HCT116 (cell line): Measurements from ENCODE around the gene ARID5B. TPM values are rescaled to one million over a fixed set of nuclear protein-coding genes. Genes with fewer than 3 reads are reported as not detected.

Source experiments
- ATAC-seq: fragments of 200-7000 bp; cut with Tn5 transposase; 2 replicates; pipeline ENCODE4 v1.9.1; 2020; ENCODE audit warnings: mild to moderate bottlenecking, moderate library complexity
- BruUV-seq: library from RNA; stranded (reverse); fragments of 400-500 nt; replicated peaks from 2 replicates; lab custom pipeline; 2021; lab: Mats Ljungman, UMichigan
- CTCF ChIA-PET: fragments of 300-600 bp; sonication (Branson Sonifier 250); formaldehyde crosslinking; loops from one replicate; lab custom pipeline; 2021; ENCODE audit warnings: antibody characterized with exemption; lab: Charles Lee
- POLR2A ChIA-PET: fragments of 300-600, 350-600 bp; sonication (Branson Sonifier 250); formaldehyde crosslinking; loops from one replicate; lab custom pipeline; 2021; ENCODE audit warnings: antibody characterized with exemption; lab: Charles Lee
- RAD21 ChIA-PET, 2 experiments: fragments of 300-600 bp; sonication (Branson Sonifier 250); formaldehyde crosslinking; loops; one replicate each; lab custom pipeline; 2023; ENCODE audit warnings: low total read pairs in 2 of 2; ENCODE audit not compliant: uncharacterized antibody in 2 of 2, unreplicated experiment in 2 of 2, low non-redundant PET in 1 of 2; lab: Charles Lee
- DNase-seq: peaks from one replicate; pipeline ENCODE4 v3.0.0-alpha.2; 2010; ENCODE audit warnings: low read depth, low spot score
- H2AFZ ChIP-seq: fragments of 200-600 bp; shearing (Covaris generic), sonication (generic); 2 replicates; pipeline ENCODE4 v1.6.1; 2017; ENCODE audit warnings: low read depth, mixed run types, mixed read lengths, antibody characterized with exemption, low read length; ENCODE audit not compliant: poor library complexity, severe bottlenecking
- H3K27ac ChIP-seq: 2 replicates; pipeline ENCODE4 v1.5.1; 2012; ENCODE audit warnings: low read depth, low read length
- H3K27me3 ChIP-seq: fragments of 200-600 bp; sonication (generic); 2 replicates; pipeline ENCODE4 v1.6.1; 2016; ENCODE audit warnings: mixed run types, low read length, mixed read lengths; ENCODE audit not compliant: insufficient read depth
- H3K36me3 ChIP-seq, 2 experiments: fragments of 200-500 bp in 1 of 2; fragments of 200-600 bp in 1 of 2; sonication (Bioruptor generic) in 1 of 2; sonication (generic) in 1 of 2; 2 replicates each; pipeline versions ENCODE4 v1.5.1 to v1.6.1; 2014 to 2016; ENCODE audit warnings: low read length in 2 of 2, inconsistent platforms in 1 of 2, mixed read lengths in 1 of 2, mixed run types in 1 of 2; ENCODE audit not compliant: insufficient read depth in 2 of 2, control insufficient read depth in 1 of 2
- H3K4me1 ChIP-seq, 2 experiments: fragments of 200-600 bp in 1 of 2; sonication (generic) in 1 of 2; 2 replicates each; pipeline versions ENCODE4 v1.5.1 to v1.6.1; 2012 to 2017; ENCODE audit warnings: low read length in 2 of 2, inconsistent platforms in 1 of 2, mild to moderate bottlenecking in 1 of 2, mixed read lengths in 1 of 2, mixed run types in 1 of 2, moderate library complexity in 1 of 2; ENCODE audit not compliant: insufficient read depth in 2 of 2, control insufficient read depth in 1 of 2
- H3K4me2 ChIP-seq: fragments of 200-600 bp; sonication (generic); 2 replicates; pipeline ENCODE4 v1.6.1; 2017; ENCODE audit warnings: mixed run types, low read length, mixed read lengths
- H3K4me3 ChIP-seq, 2 experiments: fragments of 200-600 bp in 1 of 2; sonication (generic) in 1 of 2; replicated peaks in 1 of 2; 2 replicates each; pipeline ENCODE4 v1.5.1; 2011 to 2016; ENCODE audit warnings: low read length in 2 of 2, control low read depth in 1 of 2, low read depth in 1 of 2, mild to moderate bottlenecking in 1 of 2, mixed read lengths in 1 of 2, mixed run types in 1 of 2
- H3K79me2 ChIP-seq: fragments of 200-600 bp; sonication (generic); 2 replicates; pipeline ENCODE4 v1.6.1; 2017; ENCODE audit warnings: mild to moderate bottlenecking, mixed run types, low read length, moderate library complexity, mixed read lengths; ENCODE audit not compliant: insufficient read depth
- H3K9ac ChIP-seq: fragments of 200-600 bp; sonication (generic); 2 replicates; pipeline ENCODE4 v1.6.1; 2016; ENCODE audit warnings: low read length, mixed read lengths
- H3K9me2 ChIP-seq: fragments of 200-600 bp; sonication (generic), shearing (Covaris generic); 2 replicates; pipeline ENCODE4 v1.6.1; 2017; ENCODE audit warnings: mixed run types, mild to moderate bottlenecking, moderate library complexity; ENCODE audit not compliant: insufficient read depth
- H3K9me3 ChIP-seq, 2 experiments: fragments of 200-500 bp in 1 of 2; fragments of 200-600 bp in 1 of 2; sonication (Bioruptor generic) in 1 of 2; sonication (generic) in 1 of 2; 2 replicates each; pipeline ENCODE4 v1.6.1; 2014 to 2017; ENCODE audit warnings: low read length in 2 of 2, mixed read lengths in 2 of 2, inconsistent platforms in 1 of 2, low read depth in 1 of 2, mild to moderate bottlenecking in 1 of 2, mixed run types in 1 of 2, moderate library complexity in 1 of 2; ENCODE audit not compliant: control insufficient read depth in 1 of 2, insufficient read depth in 1 of 2
- H4K20me1 ChIP-seq: fragments of 200-600 bp; sonication (generic), shearing (Covaris generic); 2 replicates; pipeline ENCODE4 v1.6.1; 2017; ENCODE audit warnings: mixed run types, mild to moderate bottlenecking, moderate library complexity; ENCODE audit not compliant: insufficient read depth
- CBX3 ChIP-seq: IDR thresholded peaks from 2 replicates; pipeline ENCODE4 v1.6.1; 2012; ENCODE audit warnings: low read depth
- CEBPB ChIP-seq: IDR thresholded peaks from 2 replicates; pipeline ENCODE4 v1.6.1; 2012; ENCODE audit warnings: low read depth
- EGR1 ChIP-seq: IDR thresholded peaks from 2 replicates; pipeline ENCODE4 v1.6.1; 2012; ENCODE audit warnings: low read depth
- EZH2 ChIP-seq: fragments of 200-600 bp; sonication (generic); IDR thresholded peaks from 2 replicates; pipeline ENCODE4 v1.6.1; 2017; ENCODE audit warnings: antibody characterized with exemption, mixed run types
- POLR2AphosphoS5 ChIP-seq: IDR thresholded peaks from 2 replicates; pipeline ENCODE4 v1.6.1; 2011; ENCODE audit warnings: mild to moderate bottlenecking, low read depth, low read length, moderate library complexity
- RAD21 ChIP-seq: IDR thresholded peaks from 2 replicates; pipeline ENCODE4 v1.6.1; 2012; ENCODE audit warnings: low read depth, mild to moderate bottlenecking
- SIN3A ChIP-seq: IDR thresholded peaks from 2 replicates; pipeline ENCODE4 v1.6.1; 2012; ENCODE audit warnings: low read depth
- ZNF274 ChIP-seq: fragments of 200-500 bp; sonication (Bioruptor generic); IDR thresholded peaks from 2 replicates; pipeline ENCODE4 v1.6.1; 2014; ENCODE audit warnings: mild to moderate bottlenecking, low read depth, low read length, inconsistent platforms
- intact Hi-C: fragments of 100-400 bp; cut with micrococcal nuclease; formaldehyde crosslinking; loops from 2 replicates; pipeline ENCODE4 v1.10.0; 2022
- total RNA-seq: library from RNA; stranded (reverse); gene quantifications from one replicate; pipeline ENCODE4 v1.2.1, GENCODE V29; 2021; ENCODE audit not compliant: unreplicated experiment
- TF ChIP-seq, protein P1 (sequence below): IDR thresholded peaks from 2 replicates; pipeline ENCODE4 v1.6.1; 2011; ENCODE audit warnings: mild to moderate bottlenecking, low read length, moderate library complexity; ENCODE audit not compliant: insufficient replicate concordance; ENCODE audit errors: extremely low read depth

ARID5B gene
- total RNA-seq, 1 experiment from 2014 or later = 4.7 TPM

DNA sequence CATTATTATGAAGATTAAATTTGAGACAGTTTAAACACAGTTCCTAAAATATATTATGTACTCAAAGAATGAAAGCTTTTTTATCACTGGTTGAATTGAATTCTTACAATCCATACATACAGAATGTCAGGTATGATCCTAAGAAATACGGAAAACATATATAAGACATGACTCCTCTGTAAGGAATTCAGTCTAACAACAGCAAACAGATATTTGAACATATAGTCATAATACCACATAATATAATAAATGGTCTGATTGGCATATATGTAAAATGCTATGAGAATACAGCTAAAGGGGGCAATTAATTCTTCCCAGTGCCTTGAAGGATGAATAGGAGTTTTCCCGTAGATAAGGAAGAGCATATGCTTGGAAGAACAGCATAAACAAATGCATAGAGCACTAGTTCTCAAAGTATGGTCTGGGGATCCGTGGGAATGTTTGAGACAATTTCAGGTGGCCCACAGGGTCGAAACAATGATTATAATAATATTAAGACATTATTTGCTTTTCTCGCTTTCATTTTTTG, 10.6 kb upstream of the ARID5B start (continued):
- TF ChIP-seq, protein P1, sequence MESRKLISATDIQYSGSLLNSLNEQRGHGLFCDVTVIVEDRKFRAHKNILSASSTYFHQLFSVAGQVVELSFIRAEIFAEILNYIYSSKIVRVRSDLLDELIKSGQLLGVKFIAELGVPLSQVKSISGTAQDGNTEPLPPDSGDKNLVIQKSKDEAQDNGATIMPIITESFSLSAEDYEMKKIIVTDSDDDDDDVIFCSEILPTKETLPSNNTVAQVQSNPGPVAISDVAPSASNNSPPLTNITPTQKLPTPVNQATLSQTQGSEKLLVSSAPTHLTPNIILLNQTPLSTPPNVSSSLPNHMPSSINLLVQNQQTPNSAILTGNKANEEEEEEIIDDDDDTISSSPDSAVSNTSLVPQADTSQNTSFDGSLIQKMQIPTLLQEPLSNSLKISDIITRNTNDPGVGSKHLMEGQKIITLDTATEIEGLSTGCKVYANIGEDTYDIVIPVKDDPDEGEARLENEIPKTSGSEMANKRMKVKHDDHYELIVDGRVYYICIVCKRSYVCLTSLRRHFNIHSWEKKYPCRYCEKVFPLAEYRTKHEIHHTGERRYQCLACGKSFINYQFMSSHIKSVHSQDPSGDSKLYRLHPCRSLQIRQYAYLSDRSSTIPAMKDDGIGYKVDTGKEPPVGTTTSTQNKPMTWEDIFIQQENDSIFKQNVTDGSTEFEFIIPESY = no peak
- TF ChIP-seq ZNF274 = no peak
- no peak for TF ChIP-seq CEBPB
- no peak for TF ChIP-seq EGR1

DNA sequence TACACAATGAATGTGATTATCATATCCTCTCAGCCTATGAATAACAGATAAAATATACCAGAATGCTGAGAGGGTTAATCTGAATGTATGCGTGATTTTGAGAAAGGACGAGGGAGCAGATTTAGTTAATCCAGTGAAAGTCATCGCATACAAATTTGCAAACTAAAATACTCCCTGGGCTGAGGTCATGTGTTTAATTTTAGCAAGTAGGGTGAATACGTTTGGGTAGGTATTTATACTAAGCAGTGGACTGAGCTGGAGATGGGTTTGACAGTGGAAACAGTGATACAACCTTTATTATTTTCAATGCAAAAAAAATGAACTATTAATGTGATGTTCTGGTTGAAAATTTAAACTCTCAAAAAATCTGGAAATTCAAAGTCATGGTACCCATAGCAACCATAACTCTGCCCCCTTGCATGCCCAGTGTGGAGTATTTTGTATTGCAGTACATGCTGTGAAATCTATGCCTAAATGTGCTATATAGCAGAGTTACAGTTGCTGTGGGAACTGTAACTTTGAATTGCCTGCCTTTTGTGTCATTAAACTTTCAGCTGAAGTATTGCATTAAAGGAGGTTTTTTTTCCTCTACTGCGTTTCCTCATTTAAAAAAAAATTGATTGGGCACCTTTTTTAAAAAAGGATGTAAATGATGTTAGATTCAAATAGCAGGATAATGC, 9.5 kb upstream of the ARID5B start:
- POLR2A ChIA-PET = no interaction called here
- no peak for ATAC-seq

More for the DNA sequence above, 9.5 kb upstream of the ARID5B start:
- Histone ChIP-seq H3K36me3 (no peaks in the 10 kb centered on the region), H2AFZ (no peak overlapping the region), H3K4me2 (no peak overlapping the region), H3K9me2 (no peaks in the 10 kb centered on the region)
- intact Hi-C loops = no loop called here
- CTCF ChIA-PET = no interaction called here
- TF ChIP-seq POLR2AphosphoS5 (no peak), SIN3A (no peak), RAD21 (no peak), EGR1 (no peak), EZH2 (no peak), CBX3 (no peak)
- TF ChIP-seq, all 23 proteins: peak for 0
- no peaks in the 10 kb centered on the region for H4K20me1 ChIP-seq
- H3K27me3 ChIP-seq = no peaks in the 10 kb centered on the region
- no TSS peak for BruUV-seq
- H3K9ac ChIP-seq = no peak overlapping the region
- RAD21 ChIA-PET = no interaction called here
- H3K9me3 ChIP-seq = no peaks in the 10 kb centered on the region
- H3K4me3 ChIP-seq = no peak overlapping the region
- no peak for DNase-seq
- peaks cover under 1 to 6% of the 10 kb centered on the region in 2 experiments; a peak in 3 of 4 replicates for H3K4me1 ChIP-seq
- H3K27ac ChIP-seq = no peak overlapping the region
- no peaks in the 10 kb centered on the region for H3K79me2 ChIP-seq
